Measurements from ENCODE around the gene TTLL11. TPM values are rescaled to one million over a fixed set of nuclear protein-coding genes. Genes with fewer than 3 reads are reported as not detected.

The TTLL11 gene
- total RNA-seq, 1 experiment from 2014 or later: 7.0 TPM

DNA sequence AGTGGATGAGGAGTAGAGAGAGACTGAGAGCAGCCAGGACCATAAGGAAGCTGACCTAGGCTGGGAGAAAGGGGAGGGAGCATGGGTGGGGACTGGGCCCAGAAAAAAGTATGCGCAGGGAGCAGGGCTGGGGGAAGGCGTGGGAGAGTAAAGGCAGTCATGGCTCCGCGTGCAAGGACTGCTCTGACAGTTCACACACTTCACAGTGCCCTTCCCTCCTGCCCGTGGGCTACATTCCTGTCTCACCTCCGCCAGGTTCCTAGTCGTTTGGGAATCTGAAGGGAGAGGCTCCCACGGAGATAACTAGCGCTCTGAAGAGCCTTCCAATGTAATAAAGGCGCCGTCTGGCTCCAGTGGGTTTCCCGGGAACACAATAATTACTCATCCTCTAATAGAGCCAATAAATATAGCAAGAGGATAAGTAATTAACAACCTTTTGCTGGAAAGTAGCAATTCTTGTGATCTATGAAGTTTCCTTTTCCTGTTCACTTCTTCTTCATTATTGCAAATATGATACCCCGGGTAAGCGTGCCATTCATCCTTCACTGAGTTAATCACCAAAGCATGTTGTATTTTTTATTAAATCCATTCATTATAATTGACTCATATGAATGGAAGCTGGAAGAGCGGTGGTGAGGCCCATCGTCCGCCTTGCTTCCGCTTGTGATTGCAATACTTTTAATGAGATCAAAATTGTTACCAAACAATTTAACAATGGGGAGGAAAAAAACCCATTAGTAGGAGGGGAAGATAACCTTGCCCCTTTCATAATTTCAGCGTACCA lies 39.3 kb downstream of the TTLL11 start:
- H4K20me1 ChIP-seq (ENCODE audit: low read length): no peaks in the 10 kb centered on the region
- DNase-seq: no peak
- H3K27ac ChIP-seq (ENCODE audit: low read length): no peak overlapping the region
- no peak for ATAC-seq
- H3K4me3 ChIP-seq (ENCODE audit: low read length): no peak overlapping the region
- ChIA-PET POLR2A (ENCODE audit: unreplicated experiment) (no interaction called here), CTCF (no interaction called here)
- TF ChIP-seq EZH2phosphoT487 (IDR thresholded peaks at IDR 0.05; ENCODE audit: borderline replicate concordance, low read length) (no peak), EZH2 (IDR thresholded peaks at IDR 0.05; ENCODE audit: low read length, unreplicated experiment) (no peak)
- TF ChIP-seq, protein P1, sequence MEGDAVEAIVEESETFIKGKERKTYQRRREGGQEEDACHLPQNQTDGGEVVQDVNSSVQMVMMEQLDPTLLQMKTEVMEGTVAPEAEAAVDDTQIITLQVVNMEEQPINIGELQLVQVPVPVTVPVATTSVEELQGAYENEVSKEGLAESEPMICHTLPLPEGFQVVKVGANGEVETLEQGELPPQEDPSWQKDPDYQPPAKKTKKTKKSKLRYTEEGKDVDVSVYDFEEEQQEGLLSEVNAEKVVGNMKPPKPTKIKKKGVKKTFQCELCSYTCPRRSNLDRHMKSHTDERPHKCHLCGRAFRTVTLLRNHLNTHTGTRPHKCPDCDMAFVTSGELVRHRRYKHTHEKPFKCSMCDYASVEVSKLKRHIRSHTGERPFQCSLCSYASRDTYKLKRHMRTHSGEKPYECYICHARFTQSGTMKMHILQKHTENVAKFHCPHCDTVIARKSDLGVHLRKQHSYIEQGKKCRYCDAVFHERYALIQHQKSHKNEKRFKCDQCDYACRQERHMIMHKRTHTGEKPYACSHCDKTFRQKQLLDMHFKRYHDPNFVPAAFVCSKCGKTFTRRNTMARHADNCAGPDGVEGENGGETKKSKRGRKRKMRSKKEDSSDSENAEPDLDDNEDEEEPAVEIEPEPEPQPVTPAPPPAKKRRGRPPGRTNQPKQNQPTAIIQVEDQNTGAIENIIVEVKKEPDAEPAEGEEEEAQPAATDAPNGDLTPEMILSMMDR (conservative IDR thresholded peaks at IDR 0.05; ENCODE audit: low read depth, low read length): no peak
- H3K79me2 ChIP-seq (ENCODE audit: low read length): no peaks in the 10 kb centered on the region
- H3K9ac ChIP-seq (ENCODE audit: low read length): no peak overlapping the region
- no peaks in the 10 kb centered on the region for H3K9me2 ChIP-seq (replicated peaks; ENCODE audit: low read length)
- intact Hi-C loops (cut with micrococcal nuclease): no loop called here
- BruUV-seq (replicated peaks): no TSS peak
- no peaks in the 10 kb centered on the region for H3K9me3 ChIP-seq (ENCODE audit: low read length)
- no peaks in the 10 kb centered on the region for H3K27me3 ChIP-seq (ENCODE audit: low read length)
- no peaks in the 10 kb centered on the region for H3F3A ChIP-seq (ENCODE audit: low read length, unreplicated experiment)
- no peak overlapping the region for H3K4me2 ChIP-seq (ENCODE audit: low read length)
- no peaks in the 10 kb centered on the region for H3K36me3 ChIP-seq (ENCODE audit: low read depth, low read length)
- no peaks in the 10 kb centered on the region for H3K4me1 ChIP-seq (ENCODE audit: insufficient read depth, low read length)
- H2AFZ ChIP-seq (ENCODE audit: low read length): no peak overlapping the region

- H3K36me3 ChIP-seq (ENCODE audit: low read depth, low read length): no peaks in the 10 kb centered on the region
- no TSS peak for BruUV-seq (replicated peaks)
- no peaks in the 10 kb centered on the region for H3K9me2 ChIP-seq (replicated peaks; ENCODE audit: low read length)
- intact Hi-C loops (cut with micrococcal nuclease): no loop called here
- ChIA-PET CTCF (no interaction called here), POLR2A (ENCODE audit: unreplicated experiment) (no interaction called here)
- H3K79me2 ChIP-seq (ENCODE audit: low read length): no peaks in the 10 kb centered on the region
- H3K4me3 ChIP-seq (ENCODE audit: low read length): no peak overlapping the region
- ATAC-seq: no peak
- no peaks in the 10 kb centered on the region for H3K27me3 ChIP-seq (ENCODE audit: low read length)
- H3K27ac ChIP-seq (ENCODE audit: low read length): no peak overlapping the region
- H3K9ac ChIP-seq (ENCODE audit: low read length): no peak overlapping the region
- no peaks in the 10 kb centered on the region for H3K9me3 ChIP-seq (ENCODE audit: low read length)
- H4K20me1 ChIP-seq (ENCODE audit: low read length): no peaks in the 10 kb centered on the region
- no peak overlapping the region for H2AFZ ChIP-seq (ENCODE audit: low read length)
- TF ChIP-seq, protein P1 (conservative IDR thresholded peaks at IDR 0.05; ENCODE audit: low read depth, low read length): no peak
- TF ChIP-seq EZH2 (IDR thresholded peaks at IDR 0.05; ENCODE audit: low read length, unreplicated experiment): no peak
- TF ChIP-seq EZH2phosphoT487 (IDR thresholded peaks at IDR 0.05; ENCODE audit: borderline replicate concordance, low read length): no peak
- DNase-seq: no peak
- no peak overlapping the region for H3K4me2 ChIP-seq (ENCODE audit: low read length)
- no peaks in the 10 kb centered on the region for H3K4me1 ChIP-seq (ENCODE audit: insufficient read depth, low read length)
- H3F3A ChIP-seq (ENCODE audit: low read length, unreplicated experiment): no peaks in the 10 kb centered on the region
These were observed 40.0 kb downstream of the TTLL11 start for GRCh38 chr9:122053064-122053463.
